Keratinocyte (primary cell): ENCODE data around the gene SCD5. TPM values are rescaled to one million over a fixed set of nuclear protein-coding genes. Genes with fewer than 3 reads are reported as not detected.

Source experiments
- DNase-seq: peaks from one replicate; pipeline ENCODE4 v3.0.0-alpha.2; 2011; ENCODE audit warnings: low read depth, missing footprints, low spot score
- FAIRE-seq: peaks from 2 replicates; lab custom pipeline; 2011; peaks lifted over from hg19 to GRCh38; lab: Jason Lieb, UNC
- H2AFZ ChIP-seq: 2 replicates; pipeline ENCODE4 v1.6.0; 2012; ENCODE audit warnings: low read length, control low read depth, inconsistent platforms; ENCODE audit not compliant: control insufficient read depth
- H3K27ac ChIP-seq: 2 replicates; pipeline ENCODE4 v1.5.1; 2011; ENCODE audit warnings: low read length; ENCODE audit not compliant: control insufficient read depth, insufficient read depth
- H3K27me3 ChIP-seq: 3 replicates; pipeline ENCODE4 v1.6.0; 2011; ENCODE audit warnings: low read length; ENCODE audit not compliant: control insufficient read depth, insufficient read depth; ENCODE audit errors: extremely low read depth
- H3K36me3 ChIP-seq, 2 experiments: 2 replicates in 1 of 2; 3 replicates in 1 of 2; pipeline ENCODE4 v1.5.1; 2011; ENCODE audit warnings: low read length in 2 of 2, mild to moderate bottlenecking in 1 of 2; ENCODE audit not compliant: control insufficient read depth in 2 of 2, insufficient read depth in 2 of 2; ENCODE audit errors: extremely low read depth in 1 of 2
- H3K4me1 ChIP-seq: 3 replicates; pipeline ENCODE4 v1.5.1; 2011; ENCODE audit warnings: low read length; ENCODE audit not compliant: control insufficient read depth, insufficient read depth; ENCODE audit errors: extremely low read depth
- H3K4me2 ChIP-seq: 3 replicates; pipeline ENCODE4 v1.6.0; 2011; ENCODE audit warnings: low read depth, low read length; ENCODE audit not compliant: control insufficient read depth, insufficient read depth; ENCODE audit errors: extremely low read depth
- H3K4me3 ChIP-seq, 3 experiments: fragments of 200-600 bp in 1 of 3; sonication (generic) in 1 of 3; 2 replicates in 2 of 3; 3 replicates in 1 of 3; pipeline ENCODE4 v1.5.1; 2011 to 2016; ENCODE audit warnings: low read length in 3 of 3, mild to moderate bottlenecking in 3 of 3, control low read depth in 2 of 3, inconsistent platforms in 1 of 3, low read depth in 1 of 3, mixed read lengths in 1 of 3, mixed run types in 1 of 3, moderate library complexity in 1 of 3; ENCODE audit not compliant: control insufficient read depth in 2 of 3, insufficient read depth in 2 of 3; ENCODE audit errors: extremely low read depth in 1 of 3
- H3K79me2 ChIP-seq: 2 replicates; pipeline ENCODE4 v1.6.0; 2012; ENCODE audit warnings: low read length; ENCODE audit not compliant: control insufficient read depth, insufficient read depth
- H3K9ac ChIP-seq: 3 replicates; pipeline ENCODE4 v1.6.0; 2011; ENCODE audit warnings: low read length; ENCODE audit not compliant: control insufficient read depth, insufficient read depth; ENCODE audit errors: extremely low read depth
- H3K9me1 ChIP-seq: 3 replicates; pipeline ENCODE4 v1.6.0; 2011; ENCODE audit warnings: low read length; ENCODE audit not compliant: control insufficient read depth, insufficient read depth; ENCODE audit errors: extremely low read depth
- H3K9me3 ChIP-seq: 2 replicates; pipeline ENCODE4 v1.5.1; 2012; ENCODE audit warnings: low read depth, low read length; ENCODE audit not compliant: control insufficient read depth
- H4K20me1 ChIP-seq: 3 replicates; pipeline ENCODE4 v1.6.0; 2011; ENCODE audit warnings: low read length; ENCODE audit not compliant: control insufficient read depth, insufficient read depth; ENCODE audit errors: extremely low read depth
- CTCF ChIP-seq, 3 experiments: IDR thresholded peaks in 1 of 3; conservative IDR thresholded peaks in 1 of 3; optimal IDR thresholded peaks in 1 of 3; 2 replicates in 2 of 3; 3 replicates in 1 of 3; pipeline versions ENCODE3 to v1.5.1; 2011; ENCODE audit warnings: low read length in 3 of 3, mild to moderate bottlenecking in 3 of 3, moderate library complexity in 2 of 3, control low read depth in 1 of 3, inconsistent platforms in 1 of 3; ENCODE audit not compliant: insufficient read depth in 2 of 3; ENCODE audit errors: extremely low read depth in 1 of 3
- EZH2 ChIP-seq: IDR thresholded peaks from one replicate; pipeline ENCODE4 v1.6.1; 2012; ENCODE audit warnings: inconsistent platforms, mild to moderate bottlenecking, low read length, moderate library complexity
- dilution Hi-C: fragments of 300-500 bp; cut with MboI; formaldehyde crosslinking; loops from one replicate; pipeline ENCODE4 v1.7.0; 2020; ENCODE audit warnings: low sequenced_read_pairs; ENCODE audit not compliant: extremely low pct_ligation_motif_present
- polyA plus RNA-seq, 5 experiments: library from polyadenylated mRNA; depleted of rRNA in 3 of 5; stranded (reverse) in 3 of 5; stranded (forward) in 1 of 5; unstranded in 1 of 5; fragments of >200 nt; gene quantifications; 1 replicate in 1 of 5; 2 replicates in 3 of 5; 3 replicates in 1 of 5; pipeline versions ENCODE4 v1.2.1 to v1.2.3, GENCODE V29; 2011 to 2012; ENCODE audit warnings: missing spikeins in 2 of 5, low read depth in 1 of 5, low replicate concordance in 1 of 5

SCD5 gene
- polyA plus RNA-seq, 1 donor (not counting 4 experiments of a cell fraction or from before 2014, with no cell fraction given): 39.4 TPM

GRCh38 chr4:82825425-82825824 is 26.8 kb upstream of the SCD5 start:
- no peak overlapping the region for H3K9ac ChIP-seq
- no peak overlapping the region for H2AFZ ChIP-seq
- H3K4me2 ChIP-seq: no peak overlapping the region
- no peak overlapping the region for H3K4me3 ChIP-seq
- H3K4me1 ChIP-seq: no peaks in the 10 kb centered on the region
- H3K36me3 ChIP-seq: peaks cover 31 to 38% of the 10 kb centered on the region in 2 experiments
- TF ChIP-seq CTCF (optimal IDR thresholded peaks at IDR 0.05 in 1 of 3, IDR thresholded peaks at IDR 0.05 in 1 of 3, conservative IDR thresholded peaks at IDR 0.05 in 1 of 3; ENCODE audit: extremely low read depth in 1 of 3, insufficient read depth in 2 of 3, low read length in 3 of 3) (no peak), EZH2 (no peak)
- FAIRE-seq: no peak
- no peaks in the 10 kb centered on the region for H3K79me2 ChIP-seq
- H3K27me3 ChIP-seq: no peaks in the 10 kb centered on the region
- H3K9me3 ChIP-seq: no peaks in the 10 kb centered on the region
- no peaks in the 10 kb centered on the region for H4K20me1 ChIP-seq
- H3K27ac ChIP-seq: no peak overlapping the region
- H3K9me1 ChIP-seq: no peaks in the 10 kb centered on the region
- no peak for DNase-seq
- dilution Hi-C loops: no loop called here

GRCh38 chr4:82823062-82823461 is 24.5 kb upstream of the SCD5 start:
- H3K79me2 ChIP-seq: no peaks in the 10 kb centered on the region
- no peak for DNase-seq
- TF ChIP-seq EZH2: no peak
- FAIRE-seq: no peak
- no peak overlapping the region for H3K27ac ChIP-seq
- H3K9me3 ChIP-seq: no peaks in the 10 kb centered on the region
- H3K27me3 ChIP-seq: no peaks in the 10 kb centered on the region
- H3K9ac ChIP-seq: no peak overlapping the region
- H4K20me1 ChIP-seq: no peaks in the 10 kb centered on the region
- H3K4me1 ChIP-seq: no peaks in the 10 kb centered on the region
- no peak overlapping the region for H3K4me3 ChIP-seq
- H3K4me2 ChIP-seq: no peak overlapping the region
- H2AFZ ChIP-seq: no peak overlapping the region
- H3K36me3 ChIP-seq: peaks cover 28 to 34% of the 10 kb centered on the region in 2 experiments
- dilution Hi-C loops: no loop called here
- H3K9me1 ChIP-seq: no peaks in the 10 kb centered on the region

GRCh38 chr4:82820689-82821088 is 22.1 kb upstream of the SCD5 start:
- no peak for DNase-seq
- Histone ChIP-seq H3K9ac (no peak overlapping the region), H3K4me2 (no peak overlapping the region), H2AFZ (no peak overlapping the region), H4K20me1 (no peaks in the 10 kb centered on the region), H3K9me1 (no peaks in the 10 kb centered on the region), H3K36me3 (peaks cover 14 to 25% of the 10 kb centered on the region in 2 experiments), H3K4me3 (no peak overlapping the region), H3K79me2 (no peaks in the 10 kb centered on the region), H3K27ac (no peak overlapping the region), H3K27me3 (no peaks in the 10 kb centered on the region), H3K4me1 (no peaks in the 10 kb centered on the region), H3K9me3 (no peaks in the 10 kb centered on the region)
- no peak for FAIRE-seq
- TF ChIP-seq EZH2 (no peak), CTCF (optimal IDR thresholded peaks at IDR 0.05 in 1 of 3, IDR thresholded peaks at IDR 0.05 in 1 of 3, conservative IDR thresholded peaks at IDR 0.05 in 1 of 3; ENCODE audit: extremely low read depth in 1 of 3, insufficient read depth in 2 of 3, low read length in 3 of 3) (no peak)
- dilution Hi-C loops: no loop called here
